Ishikawa (cell line): ENCODE measurements around the gene PCK1.

ENCODE experiments used
- CEBPB ChIP-seq: IDR thresholded peaks from 2 replicates; pipeline ENCODE4 v1.6.1; 2012
- CREB1 ChIP-seq: IDR thresholded peaks from 2 replicates; pipeline ENCODE4 v1.6.1; 2012; ENCODE audit warnings: low read depth
- EGR1 ChIP-seq: IDR thresholded peaks from 2 replicates; pipeline ENCODE4 v1.6.1; 2012
- EP300 ChIP-seq: IDR thresholded peaks from 2 replicates; pipeline ENCODE4 v1.6.1; 2012; ENCODE audit warnings: borderline replicate concordance
- FOXM1 ChIP-seq: IDR thresholded peaks from 2 replicates; pipeline ENCODE4 v1.6.1; 2012; ENCODE audit warnings: low read depth, borderline replicate concordance
- MAX ChIP-seq: IDR thresholded peaks from 2 replicates; pipeline ENCODE4 v1.6.1; 2012
- NFIC ChIP-seq: IDR thresholded peaks from 2 replicates; pipeline ENCODE4 v1.6.1; 2012
- RAD21 ChIP-seq: IDR thresholded peaks from 2 replicates; pipeline ENCODE4 v1.6.1; 2012; ENCODE audit warnings: low read depth
- REST ChIP-seq: IDR thresholded peaks from 2 replicates; pipeline ENCODE4 v1.6.1; 2012; ENCODE audit warnings: low read depth, mild to moderate bottlenecking
- TAF1 ChIP-seq: IDR thresholded peaks from 2 replicates; pipeline ENCODE4 v1.6.1; 2012; ENCODE audit warnings: low read depth, mild to moderate bottlenecking
- TCF12 ChIP-seq: IDR thresholded peaks from 2 replicates; pipeline ENCODE4 v1.6.1; 2012; ENCODE audit warnings: low read depth
- TEAD4 ChIP-seq: IDR thresholded peaks from 2 replicates; pipeline ENCODE4 v1.6.1; 2012
- USF1 ChIP-seq: IDR thresholded peaks from 2 replicates; pipeline ENCODE4 v1.6.1; 2012
- YY1 ChIP-seq: IDR thresholded peaks from 2 replicates; pipeline ENCODE4 v1.6.1; 2012; ENCODE audit warnings: low read depth
- ZBTB7A ChIP-seq: IDR thresholded peaks from 2 replicates; pipeline ENCODE4 v1.6.1; 2012; ENCODE audit warnings: low read depth

Gene PCK1

GRCh38 chr20:57536120-57536708, 24.7 kb upstream of the PCK1 start:
- TF ChIP-seq REST (no peak), NFIC (no peak), RAD21 (no peak), USF1 (no peak), CEBPB (no peak), CREB1 (no peak), TEAD4 (no peak), TCF12 (no peak), FOXM1 (no peak), EGR1 (no peak), EP300 (no peak), YY1 (no peak), ZBTB7A (no peak), TAF1 (no peak)

GRCh38 chr20:57536771-57537724, 23.9 kb upstream of the PCK1 start:
- TF ChIP-seq TEAD4 = no peak
- TF ChIP-seq USF1 = no peak
- TF ChIP-seq NFIC = no peak
- TF ChIP-seq CEBPB = no peak
- no peak for TF ChIP-seq TCF12
- no peak for TF ChIP-seq RAD21
- no peak for TF ChIP-seq EP300
- TF ChIP-seq YY1 = no peak
- TF ChIP-seq REST = no peak
- no peak for TF ChIP-seq CREB1
- TF ChIP-seq MAX = no peak

- TF ChIP-seq NFIC = no peak
- TF ChIP-seq EGR1 = no peak
- no peak for TF ChIP-seq ZBTB7A
- no peak for TF ChIP-seq FOXM1
- TF ChIP-seq CREB1 = no peak
- TF ChIP-seq TCF12 = no peak
- TF ChIP-seq USF1 = no peak
- TF ChIP-seq MAX = no peak
- TF ChIP-seq REST = no peak
- no peak for TF ChIP-seq CEBPB
- no peak for TF ChIP-seq TAF1
- no peak for TF ChIP-seq EP300
- no peak for TF ChIP-seq TEAD4
- TF ChIP-seq RAD21 = no peak
- no peak for TF ChIP-seq YY1
These were observed 23.1 kb upstream of the PCK1 start for GRCh38 chr20:57537822-57538221.
